NCI-H128 (cell line): ENCODE results near the gene RRP36.

Experiments
- DNase-seq: peaks from one replicate; lab custom pipeline; 2025; ENCODE audit not compliant: unreplicated experiment; lab: John Stamatoyannopoulos, UW

Gene RRP36

DNA sequence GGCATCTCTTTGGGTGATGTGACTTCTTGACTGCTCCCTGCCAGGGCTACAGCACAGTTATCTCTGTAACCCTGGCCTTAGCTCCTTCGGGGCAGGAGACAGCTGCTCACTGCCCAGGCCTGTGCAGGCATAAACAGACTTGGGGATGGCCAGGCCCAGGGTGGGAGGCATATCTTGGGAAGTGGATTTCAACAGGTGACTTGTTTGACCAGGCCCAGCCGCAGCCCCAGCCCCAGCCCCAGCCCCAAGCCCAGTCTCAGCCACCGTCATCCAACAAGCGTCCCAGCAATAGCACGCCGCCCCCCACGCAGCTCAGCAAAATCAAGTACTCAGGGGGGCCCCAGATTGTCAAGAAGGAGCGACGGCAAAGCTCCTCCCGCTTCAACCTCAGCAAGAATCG, 15.2 kb upstream of the RRP36 start:
- DNase-seq: no peak

DNA sequence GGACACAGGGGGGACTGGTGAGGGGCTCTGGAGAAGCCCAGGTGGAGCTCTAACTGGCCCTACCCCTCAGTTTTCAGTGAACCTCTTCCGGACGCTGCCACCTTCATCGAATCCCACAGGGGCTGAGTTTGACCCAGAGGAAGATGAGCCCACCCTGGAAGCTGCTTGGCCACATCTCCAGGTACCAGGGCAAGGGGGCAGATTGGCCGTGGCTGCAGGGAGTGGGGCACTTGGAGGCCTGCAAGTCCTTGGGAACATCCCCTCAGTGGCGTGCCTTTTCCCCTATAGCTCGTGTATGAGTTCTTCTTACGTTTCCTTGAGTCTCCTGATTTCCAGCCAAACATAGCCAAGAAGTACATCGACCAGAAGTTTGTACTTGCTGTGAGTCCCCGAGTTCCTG, 14.3 kb upstream of the RRP36 start:
- DNase-seq: no peak

DNA sequence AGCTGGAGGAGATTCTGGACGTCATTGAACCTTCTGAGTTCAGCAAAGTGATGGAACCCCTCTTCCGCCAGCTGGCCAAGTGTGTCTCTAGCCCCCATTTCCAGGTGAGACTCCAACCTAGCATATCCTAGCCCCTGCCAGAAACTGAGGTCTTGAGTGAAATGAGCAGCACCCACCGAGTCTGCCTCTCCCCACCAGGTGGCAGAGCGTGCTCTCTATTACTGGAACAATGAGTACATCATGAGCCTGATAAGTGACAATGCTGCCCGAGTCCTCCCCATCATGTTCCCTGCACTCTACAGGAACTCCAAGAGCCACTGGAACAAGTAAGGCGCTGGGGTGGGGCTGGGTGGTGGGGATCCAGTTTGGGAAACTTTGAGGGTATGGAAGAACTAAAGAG, 12.3 kb upstream of the RRP36 start:
- no peak for DNase-seq

- DNase-seq: no peak
Measured at GRCh38 chr6:43011207-43011606, 10.2 kb upstream of the RRP36 start.

- no peak for DNase-seq
Measured at GRCh38 chr6:43012364-43012763, 9.1 kb upstream of the RRP36 start.

GRCh38 chr6:43013097-43013842, 8.2 kb upstream of the RRP36 start:
- no peak for DNase-seq

DNA sequence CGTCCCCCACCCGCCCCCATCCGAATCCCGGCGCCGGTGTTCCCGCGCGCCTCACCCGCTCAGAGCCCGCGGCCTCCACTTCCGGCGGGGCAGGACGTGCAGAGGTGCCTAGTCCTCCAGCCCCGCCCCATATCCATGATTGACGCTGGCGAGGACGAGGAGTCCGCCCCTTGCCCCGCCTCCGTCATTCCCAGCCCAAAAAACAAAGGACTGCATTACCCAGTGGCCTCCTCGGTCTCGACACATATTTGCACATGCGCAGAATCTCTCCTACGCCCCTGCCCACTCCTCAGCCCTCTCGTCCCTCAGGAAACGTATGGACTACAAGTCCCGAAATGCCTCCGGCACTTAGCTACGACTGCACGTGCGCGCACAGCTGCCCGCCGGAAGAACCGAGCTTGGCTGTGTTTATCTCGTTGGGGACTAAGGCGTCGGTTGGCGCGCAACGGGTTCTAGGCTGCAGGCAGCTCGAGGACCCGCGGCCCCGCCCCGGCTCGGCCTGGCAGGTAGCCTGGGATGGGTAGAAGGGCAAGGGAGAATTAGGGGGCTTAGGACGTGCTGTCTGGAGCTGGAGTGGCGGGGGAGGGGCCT, 7.5 kb upstream of the RRP36 start, which contains the start of the genes KLHDC3 and MEA1:
KLHDC3 (plus strand) TSS at position 407 of the 591 bp plus-strand sequence. CDS start 2,944 bp downstream, outside the sequence.
MEA1 (minus strand) TSS at position 104 of the 591 bp plus-strand sequence. CDS start 133 bp downstream, outside the sequence.
- DNase-seq: peak; percentile 98

DNA sequence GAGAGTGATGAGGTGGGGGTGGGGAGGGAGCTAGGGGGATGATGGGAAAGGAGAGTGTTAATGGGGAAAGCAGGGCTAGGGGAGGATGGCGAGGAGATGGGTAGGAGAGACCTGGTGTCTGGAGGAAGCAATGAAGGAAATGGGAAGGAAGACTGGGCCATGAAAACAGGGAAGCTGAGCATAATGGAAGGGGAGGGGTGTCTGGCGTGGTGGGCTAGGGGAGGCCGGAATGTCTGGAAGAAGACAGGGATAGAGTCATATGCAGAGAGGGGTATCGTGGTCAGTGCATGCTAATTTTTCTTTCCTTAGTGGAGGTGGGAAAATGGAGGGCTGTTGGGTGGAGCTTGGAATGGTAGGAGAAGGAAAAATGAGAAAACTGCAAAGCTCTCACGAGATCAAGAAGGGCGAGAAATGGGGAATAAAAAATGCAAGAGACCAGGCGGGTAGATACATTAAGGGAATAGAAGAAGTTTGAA, 7.0 kb upstream of the RRP36 start:
- DNase-seq: no peak

DNA sequence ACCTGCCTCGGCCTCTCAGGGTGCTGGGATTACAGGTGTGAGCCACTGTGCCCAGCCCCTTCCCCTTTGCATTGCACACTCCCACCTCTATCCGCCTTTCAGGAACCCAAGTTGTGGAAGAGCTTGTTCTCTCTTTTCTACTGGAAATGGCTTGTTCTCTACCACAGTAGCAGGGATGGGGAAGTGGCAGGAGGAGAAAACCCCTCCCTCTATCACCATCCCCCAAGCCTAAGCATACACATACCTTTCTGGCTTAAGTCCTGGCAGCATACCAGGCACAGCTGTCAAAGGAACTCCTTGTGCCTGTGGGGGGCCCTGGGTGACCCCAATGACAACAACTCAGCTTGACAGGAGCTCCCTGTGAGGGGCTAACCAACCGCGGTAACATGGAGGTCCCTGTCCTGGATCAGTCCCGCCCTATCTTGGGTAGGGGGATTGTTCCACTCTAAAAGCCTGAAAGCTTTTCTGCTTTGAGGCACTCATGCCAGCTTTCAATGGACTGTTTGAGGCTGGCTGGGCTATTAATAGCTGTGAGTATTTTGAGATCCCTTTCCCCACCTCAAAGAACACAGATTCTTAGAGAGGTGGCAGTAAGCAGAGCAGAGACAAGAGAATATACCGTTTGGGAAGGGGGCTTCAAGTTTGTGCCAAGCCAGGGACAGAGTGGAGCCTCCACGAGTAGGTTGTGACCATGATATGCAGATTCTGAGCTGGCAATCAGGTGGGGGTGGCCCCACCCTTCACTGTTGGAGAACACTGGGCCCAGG, 5.1 kb upstream of the RRP36 start:
- DNase-seq: no peak

DNA sequence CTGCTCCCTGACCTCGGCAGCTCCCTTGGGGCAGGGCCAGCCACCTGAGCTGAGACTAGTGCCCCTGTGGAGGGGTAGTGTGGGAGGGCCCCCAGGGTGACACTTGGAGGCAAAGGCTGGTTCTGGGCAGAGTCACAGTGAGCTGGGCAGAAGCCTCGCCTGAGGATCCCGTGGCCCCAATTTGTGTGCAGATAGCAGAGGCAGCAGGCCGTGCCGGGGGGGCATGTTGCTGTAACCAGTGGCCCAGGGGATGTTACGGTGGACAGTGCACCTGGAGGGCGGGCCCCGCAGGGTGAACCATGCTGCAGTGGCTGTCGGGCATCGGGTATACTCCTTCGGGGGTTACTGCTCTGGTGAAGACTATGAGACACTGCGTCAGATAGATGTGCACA, 4.5 kb upstream of the RRP36 start:
- no peak for DNase-seq

DNA sequence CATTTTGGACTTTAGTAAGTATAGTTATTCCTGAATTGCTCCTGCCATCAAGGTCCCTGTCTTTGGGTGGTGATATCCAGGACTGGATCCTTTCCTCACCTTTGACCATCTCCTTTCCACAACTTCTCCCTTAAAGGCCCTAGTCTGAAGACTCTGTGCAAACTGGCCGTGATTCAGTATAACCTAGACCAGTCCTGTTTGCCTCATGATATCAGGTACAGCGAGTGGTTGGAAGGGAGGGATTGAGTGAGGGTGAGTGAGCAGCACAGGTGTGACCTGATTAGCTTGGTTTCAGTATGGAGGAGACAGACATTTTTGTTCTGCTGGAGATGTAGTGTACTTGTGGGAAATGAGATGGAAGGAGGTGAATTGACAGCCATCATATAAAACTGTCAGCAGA, 2.3 kb upstream of the RRP36 start:
- no peak for DNase-seq

DNA sequence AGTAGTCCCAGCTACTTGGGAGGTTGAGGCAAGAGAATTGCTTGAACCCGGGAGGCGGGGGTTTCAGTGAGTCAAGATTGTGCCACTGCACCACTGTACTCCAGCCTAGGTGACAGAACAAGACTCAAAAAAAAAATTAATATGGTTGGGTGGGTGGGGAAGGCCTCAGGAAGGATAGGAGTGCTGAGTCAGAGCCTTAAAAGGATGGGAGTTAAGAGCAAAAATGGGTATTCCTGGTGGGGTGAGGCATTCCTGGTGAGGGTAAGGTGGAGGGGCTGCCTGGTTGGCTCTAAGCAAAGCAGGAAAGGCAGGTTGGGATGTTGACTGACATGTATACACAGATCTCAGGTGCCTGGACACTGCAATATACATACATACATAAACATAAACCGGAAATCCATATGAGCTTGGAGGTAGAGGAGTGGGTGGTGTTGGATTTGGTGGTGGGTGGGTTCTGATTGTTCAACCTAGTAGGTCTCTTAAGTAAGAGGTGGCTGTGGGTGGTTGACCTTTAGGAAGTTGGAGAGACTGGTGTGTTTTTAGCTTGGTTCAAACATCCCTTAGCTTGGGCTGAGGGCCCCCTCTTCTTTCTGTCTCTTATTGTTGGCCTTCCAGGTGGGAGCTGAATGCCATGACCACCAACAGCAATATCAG, 1.2 kb upstream of the RRP36 start:
- DNase-seq: no peak

GRCh38 chr6:43020847-43021246, 576 bp upstream of the RRP36 start:
- DNase-seq: no peak

- no peak for DNase-seq
Measured at GRCh38 chr6:43024436-43024835, 3.0 kb downstream of the RRP36 start.

DNA sequence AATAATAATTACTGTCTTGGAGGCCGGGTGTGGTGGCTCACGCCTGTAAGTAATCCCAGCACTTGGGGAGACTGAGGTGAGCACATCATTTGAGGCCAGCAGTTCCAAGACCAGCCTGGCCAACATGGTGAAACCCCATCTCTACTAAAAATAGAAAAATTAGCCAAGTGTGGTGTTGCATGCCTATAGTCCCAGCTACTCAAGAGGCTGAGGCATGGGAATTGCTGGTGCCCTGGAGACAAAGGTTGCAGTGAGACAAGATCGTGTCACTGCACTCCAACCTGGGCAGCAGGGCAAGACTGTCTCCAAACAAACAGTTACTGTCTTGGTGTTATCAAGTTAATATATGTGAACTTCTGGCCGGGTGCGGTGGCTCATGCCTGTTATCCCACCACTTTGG, 4.9 kb downstream of the RRP36 start:
- no peak for DNase-seq

DNA sequence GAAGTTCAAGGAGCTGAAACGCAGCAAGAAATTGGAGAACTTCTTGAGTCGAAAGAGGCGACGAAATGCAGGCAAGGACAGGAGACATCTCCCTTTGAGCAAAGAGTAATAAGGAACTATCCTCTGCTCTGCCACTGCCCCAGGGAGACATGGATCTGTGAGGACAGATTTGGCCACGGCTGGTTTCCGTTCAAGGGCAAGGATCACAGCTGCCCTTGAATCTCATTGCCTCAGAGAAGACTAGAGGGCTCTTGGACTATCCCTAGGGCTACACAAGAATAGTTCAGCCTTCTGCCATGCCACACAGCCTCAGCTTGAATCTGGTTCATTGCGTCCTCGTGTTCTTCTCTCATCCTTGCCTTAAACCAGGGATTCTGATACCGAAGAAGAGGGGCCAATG, 7.7 kb downstream of the RRP36 start:
- no peak for DNase-seq

- no peak for DNase-seq
Measured at GRCh38 chr6:43032326-43032725, 10.9 kb downstream of the RRP36 start.

DNA sequence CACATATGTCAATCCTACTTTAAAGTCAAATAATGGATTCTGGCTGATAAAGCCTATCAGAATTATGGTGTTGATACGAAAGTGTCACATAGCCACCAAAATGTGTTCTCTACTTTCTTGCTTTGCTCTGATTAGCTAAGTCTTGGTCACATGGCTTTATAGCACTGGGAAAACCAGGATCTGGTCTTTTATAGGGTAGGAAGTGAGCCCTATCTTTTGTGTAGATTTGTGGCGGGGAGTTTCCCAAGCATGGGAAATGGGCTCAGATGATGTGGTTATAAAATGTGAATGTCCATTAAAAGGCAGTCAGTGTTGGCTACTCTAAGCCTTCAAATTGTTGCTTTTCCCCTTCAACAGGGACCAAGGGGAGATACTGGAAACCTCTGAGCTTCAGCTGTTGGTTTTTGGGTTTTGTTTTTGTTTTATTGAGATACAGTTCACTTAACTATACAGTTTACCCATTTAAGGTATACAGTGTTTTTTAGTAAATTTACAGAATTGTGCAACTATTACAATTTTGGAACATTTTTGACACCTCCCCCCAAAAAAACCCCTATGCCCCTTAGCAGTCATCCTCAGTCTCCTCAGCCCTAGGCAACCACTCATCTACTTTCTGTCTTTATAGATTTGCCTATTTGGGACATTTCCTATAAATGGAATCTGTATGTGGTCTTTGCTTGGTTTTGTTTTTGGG, 12.2 kb downstream of the RRP36 start:
- no peak for DNase-seq

- DNase-seq: no peak
Measured at GRCh38 chr6:43034190-43034525, 12.7 kb downstream of the RRP36 start.

GRCh38 chr6:43035495-43036194, 14.2 kb downstream of the RRP36 start:
- no peak for DNase-seq
